IPS DF 19.7 (cell line): ENCODE data around the gene BCAS3.
"Not testable (repeated sequence)": the region's sequence is repeated elsewhere in the genome, so short reads cannot be mapped to it uniquely, and the experiment has no call there.

ENCODE experiments used
- DNase-seq: peaks from one replicate; pipeline ENCODE4 v3.0.0-alpha.2; 2013; ENCODE audit warnings: low read depth, low spot score

The BCAS3 gene

GRCh38 chr17:61420745-61421398 lies 743.2 kb downstream of the BCAS3 start:
- no peak for DNase-seq

- no peak for DNase-seq
These were observed 743.8 kb downstream of the BCAS3 start for GRCh38 chr17:61421460-61421859.

DNA sequence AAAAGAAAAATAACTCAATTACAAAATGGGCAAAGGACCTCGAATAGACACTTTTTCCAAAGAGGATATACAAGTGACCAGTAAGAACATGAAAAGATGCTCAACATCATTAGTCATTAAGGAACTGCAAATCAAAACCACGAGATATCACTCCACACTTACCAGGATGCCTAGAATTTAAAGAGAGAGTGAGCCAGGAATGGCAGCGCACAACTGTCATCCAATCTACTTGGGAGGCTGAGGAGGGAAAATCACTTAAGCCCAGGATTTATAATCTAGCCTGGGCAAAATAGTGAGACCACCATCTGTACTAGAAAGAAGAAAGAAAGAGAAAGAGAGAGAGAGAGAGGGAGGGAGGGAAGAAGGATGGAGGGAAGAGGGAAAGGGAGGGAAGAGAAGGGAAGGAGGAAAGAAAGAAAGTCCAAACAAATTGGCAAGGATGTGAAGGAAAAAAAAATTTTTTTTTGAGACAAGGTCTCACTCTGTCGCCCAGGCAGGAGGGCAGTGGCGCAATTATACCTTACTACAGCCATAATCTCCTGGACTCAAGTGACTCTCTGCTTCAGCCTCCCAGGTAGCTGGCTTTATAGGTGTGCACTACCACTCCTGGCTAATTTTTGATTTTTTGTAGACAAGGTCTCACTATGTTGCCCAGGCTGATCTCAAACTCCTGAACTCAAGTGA lies 744.6 kb downstream of the BCAS3 start:
- no peak for DNase-seq

DNA sequence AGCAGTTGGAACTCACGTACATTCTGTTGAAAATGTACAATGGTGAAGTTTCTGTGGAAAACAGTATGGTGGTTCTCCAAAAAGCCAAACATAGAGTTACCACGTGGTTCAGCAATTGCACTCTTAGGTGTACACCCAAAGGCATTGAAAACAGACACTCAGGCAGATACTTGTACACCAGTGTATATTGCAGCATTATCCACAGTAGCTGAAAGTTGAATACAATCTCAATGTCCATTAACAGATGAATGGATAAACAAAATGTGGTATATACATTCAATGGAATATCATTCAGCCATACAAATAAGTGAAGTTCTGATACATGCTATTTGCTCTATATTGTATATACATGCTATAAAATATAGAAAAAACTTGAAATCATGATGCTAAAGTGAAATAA lies 745.2 kb downstream of the BCAS3 start:
- DNase-seq: no peak

DNA sequence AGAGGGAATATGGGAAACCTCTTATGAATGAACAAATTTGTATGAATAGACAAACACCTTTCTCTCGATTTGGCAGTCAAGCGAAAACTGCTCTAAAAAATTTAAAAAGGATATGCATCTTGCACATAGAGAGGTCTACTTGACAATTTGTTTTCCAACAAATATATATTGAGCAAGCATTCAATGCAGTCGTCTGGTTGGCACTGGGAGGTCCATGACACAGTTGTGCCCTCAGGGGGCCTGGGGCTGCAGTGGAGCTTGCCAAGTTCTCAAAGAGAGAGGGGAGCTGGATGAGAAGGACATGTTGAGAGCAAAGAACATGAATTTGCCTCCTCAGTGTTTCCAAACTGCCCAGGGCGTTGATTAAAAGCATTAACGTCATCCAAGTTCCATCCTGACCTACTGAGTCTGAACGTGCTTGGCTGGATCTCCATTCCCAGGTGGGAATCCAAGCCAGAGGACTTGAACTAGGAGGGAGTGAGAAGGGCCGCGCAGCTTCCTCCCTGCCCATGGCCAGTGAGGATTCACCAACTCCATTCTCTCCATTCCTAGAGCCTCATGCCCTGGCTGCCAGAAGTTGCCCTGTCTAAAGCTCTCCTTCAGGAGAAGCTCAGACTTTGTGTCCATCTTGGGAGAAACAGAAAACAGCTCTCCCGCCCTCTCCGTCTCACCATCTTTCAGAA lies 746.5 kb downstream of the BCAS3 start:
- DNase-seq: no peak

- DNase-seq: no peak
These were observed 748.2 kb downstream of the BCAS3 start for GRCh38 chr17:61425682-61426481.

DNA sequence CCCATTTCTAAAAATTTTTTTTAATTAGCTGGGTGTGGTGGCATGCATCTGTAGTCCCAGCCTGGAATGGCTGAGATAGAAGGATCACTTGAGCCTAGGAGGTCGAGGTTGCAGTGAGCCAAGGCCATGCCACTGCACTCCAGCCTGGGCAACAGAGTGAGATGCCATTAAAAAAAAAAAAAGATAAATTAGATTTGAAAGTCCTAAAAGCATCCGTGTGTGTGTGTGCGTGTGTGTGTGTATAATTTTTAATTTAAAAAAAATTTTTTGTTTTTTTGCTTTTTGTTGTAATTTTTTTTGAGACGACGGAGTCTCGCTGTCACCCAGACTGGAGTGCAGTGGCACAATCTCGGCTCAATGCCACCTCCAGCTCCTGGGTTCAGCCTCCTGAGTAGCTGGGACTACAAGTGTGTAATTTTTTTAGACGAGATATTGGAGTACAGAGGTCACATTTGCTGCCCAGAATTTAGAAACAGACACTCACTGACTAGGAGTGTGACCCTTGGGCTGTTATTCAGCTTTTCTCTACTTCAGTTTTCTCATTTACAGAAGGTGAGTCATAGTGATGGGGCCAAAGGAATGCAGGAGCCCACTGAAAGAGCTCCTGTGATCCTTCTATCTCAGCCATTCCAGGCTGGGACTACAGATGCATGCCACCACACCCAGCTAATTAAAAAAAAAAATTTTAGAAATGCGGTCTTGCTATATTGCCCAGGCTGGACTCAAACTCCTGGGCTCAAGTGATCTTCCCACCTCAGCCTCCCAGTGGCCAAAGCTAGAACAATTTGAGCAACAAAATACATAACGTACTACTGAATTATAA lies 749.0 kb downstream of the BCAS3 start:
- DNase-seq: no peak

GRCh38 chr17:61427567-61427966 lies 749.9 kb downstream of the BCAS3 start:
- no peak for DNase-seq

DNA sequence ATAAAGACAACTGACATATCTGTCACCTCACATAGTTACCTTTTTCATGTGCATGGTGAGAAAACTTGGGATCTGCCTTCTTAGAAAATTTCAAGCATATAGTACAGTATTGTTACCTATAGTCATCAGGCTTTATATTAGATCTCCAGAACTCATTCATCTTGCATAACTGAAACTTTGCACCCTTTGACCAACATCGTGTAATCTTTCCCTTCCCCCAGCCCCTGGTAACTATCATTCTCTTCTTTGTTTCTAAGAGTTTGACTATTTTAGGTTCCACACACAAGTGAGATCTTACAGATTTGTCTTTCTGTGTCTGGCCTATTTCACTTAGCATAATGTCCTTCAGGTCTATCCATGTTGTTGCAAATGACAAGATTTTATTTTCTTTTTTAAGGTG lies 751.6 kb downstream of the BCAS3 start:
- DNase-seq: no peak

DNA sequence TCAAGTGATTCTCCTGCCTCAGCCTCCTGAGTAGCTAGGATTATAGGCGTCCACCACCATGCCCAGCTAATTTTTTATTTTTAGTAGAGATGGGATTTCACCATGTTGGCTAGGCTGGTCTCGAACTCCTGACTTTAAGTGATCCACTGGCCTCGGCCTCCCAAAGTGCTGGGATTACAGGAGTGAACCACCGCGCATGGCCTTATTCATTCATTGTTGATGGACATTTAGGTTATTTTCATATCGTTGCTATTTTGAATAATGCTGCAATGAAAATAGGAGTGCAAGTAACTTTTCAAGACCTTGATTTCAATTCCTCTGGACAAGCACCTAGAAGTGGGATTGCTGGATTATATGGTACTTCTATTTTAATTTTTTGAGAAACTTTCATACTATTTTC lies 752.2 kb downstream of the BCAS3 start:
- DNase-seq: not testable (repeated sequence)

DNA sequence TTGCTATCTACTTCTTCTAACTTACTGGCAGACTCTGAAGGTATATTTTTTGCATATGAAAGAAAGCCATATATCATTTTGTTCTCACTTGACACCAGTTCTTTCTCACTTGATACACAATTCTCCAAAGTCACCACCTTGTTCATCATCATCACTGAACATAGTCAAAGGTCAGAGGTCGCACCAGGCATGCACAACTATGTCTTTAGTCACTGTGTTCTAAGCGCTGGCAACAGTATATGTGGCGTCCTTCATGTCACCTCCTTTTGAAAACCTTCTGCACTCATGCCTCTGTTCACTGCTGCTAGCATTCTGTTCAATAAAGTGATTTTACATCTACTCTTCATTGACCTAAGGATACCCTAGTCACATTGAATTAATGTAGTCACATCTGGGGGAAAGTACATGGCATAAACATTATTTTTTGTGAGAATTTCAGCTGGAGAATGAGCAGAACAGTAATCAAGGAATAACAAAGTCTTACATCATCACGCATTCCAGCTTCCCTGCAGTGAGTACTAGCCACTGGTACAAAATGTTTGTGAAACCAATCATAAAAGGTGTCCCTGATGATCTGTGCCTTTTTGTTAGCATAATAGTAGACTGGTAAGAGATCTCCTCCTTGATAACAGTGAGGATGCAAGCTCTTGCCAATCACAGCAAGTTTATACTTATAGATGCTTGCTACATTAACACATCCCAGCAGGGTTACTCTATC lies 754.1 kb downstream of the BCAS3 start:
- no peak for DNase-seq

DNA sequence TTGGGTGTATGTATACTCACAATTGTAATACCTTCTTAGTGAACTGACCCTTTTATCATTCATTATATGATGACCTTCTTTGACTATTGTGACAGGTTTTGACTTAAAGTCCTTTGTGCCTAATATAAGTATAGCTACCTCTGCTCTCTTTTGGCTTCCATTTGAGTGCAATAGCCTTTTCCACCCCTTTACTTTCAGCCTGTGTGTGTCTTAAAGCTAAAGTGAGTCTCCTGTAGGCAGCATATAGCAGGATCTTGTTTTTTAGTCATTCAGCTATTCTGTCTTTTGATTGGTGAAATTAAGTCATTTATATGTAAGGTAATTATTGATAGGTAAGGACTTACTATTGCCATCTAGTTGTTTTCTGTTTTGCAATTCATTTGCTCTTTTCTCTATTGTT lies 758.6 kb downstream of the BCAS3 start:
- no peak for DNase-seq

- DNase-seq: no peak
These were observed 759.5 kb downstream of the BCAS3 start for GRCh38 chr17:61436995-61437704.

- no peak for DNase-seq
These were observed 763.0 kb downstream of the BCAS3 start for GRCh38 chr17:61440697-61441096.

- DNase-seq: not testable (repeated sequence)
These were observed 763.9 kb downstream of the BCAS3 start for GRCh38 chr17:61441507-61441906.

- DNase-seq: no peak
These were observed 764.6 kb downstream of the BCAS3 start for GRCh38 chr17:61442136-61442775.
